Tibial artery (tissue), 4 donors: ENCODE results near the gene MAEA.

Experiments
- DNase-seq, 2 donors: peaks; one replicate each; pipeline ENCODE4 v3.0.0-alpha.2; 2019
- H3K27ac ChIP-seq, 2 donors: fragments of 200-600 bp; sonication (generic) in 1 of 2; 1 replicate in 1 of 2; 2 replicates in 1 of 2; pipeline ENCODE4 v1.5.1; 2018 to 2019; ENCODE audit warnings: mild to moderate bottlenecking in 1 of 2
- H3K27me3 ChIP-seq, 2 donors: fragments of 200-600 bp; sonication (generic) in 1 of 2; one replicate each; pipeline versions ENCODE4 v1.5.1 to v1.6.0; 2016 to 2019
- H3K36me3 ChIP-seq, 3 donors: fragments of 200-600 bp; sonication (generic) in 2 of 3; one replicate each; pipeline ENCODE4 v1.5.1; 2016 to 2019; ENCODE audit warnings: mild to moderate bottlenecking in 2 of 3
- H3K4me1 ChIP-seq, 4 donors: fragments of 200-600 bp; sonication (generic) in 2 of 4; 1 replicate in 3 of 4; 2 replicates in 1 of 4; pipeline ENCODE4 v1.5.1; 2016 to 2019
- H3K4me3 ChIP-seq, 2 donors: fragments of 200-600 bp; sonication (generic) in 1 of 2; 1 replicate in 1 of 2; 2 replicates in 1 of 2; pipeline ENCODE4 v1.5.1; 2018 to 2019; ENCODE audit warnings: mild to moderate bottlenecking in 2 of 2
- H3K9me3 ChIP-seq, 3 donors: fragments of 200-600 bp; sonication (generic) in 1 of 3; one replicate each; pipeline ENCODE4 v1.5.1; 2016 to 2019
- CTCF ChIP-seq, 2 experiments: fragments of 200-600 bp in 1 of 2; fragments of 450-650 bp in 1 of 2; IDR thresholded peaks; one replicate each; pipeline ENCODE4 v1.5.1; 2017 to 2019; ENCODE audit warnings: antibody characterized with exemption in 2 of 2, mild to moderate bottlenecking in 1 of 2, moderate library complexity in 1 of 2
- intact Hi-C: fragments of 100-400 bp; cut with DNase I; formaldehyde crosslinking; loops from one replicate; pipeline ENCODE4 v1.15.0; 2023; ENCODE audit warnings: low total_unique reads

Gene MAEA

GRCh38 chr4:1250921-1251772 lies 38.5 kb upstream of the MAEA start:
- Histone ChIP-seq H3K36me3 (no peaks in the 10 kb centered on the region), H3K27ac (no peak overlapping the region), H3K9me3 (no peaks in the 10 kb centered on the region), H3K4me1 (peaks cover 8 to 29% (median 22%) of the 10 kb centered on the region in 4 donors), H3K27me3 (no peaks in the 10 kb centered on the region), H3K4me3 (no peak overlapping the region)
- intact Hi-C loops, result no loop called here
- DNase-seq, result no peak
- no peak for TF ChIP-seq CTCF (IDR thresholded peaks at IDR 0.05)

- Histone ChIP-seq H3K36me3 (no peaks in the 10 kb centered on the region), H3K4me3 (no peak overlapping the region), H3K9me3 (no peaks in the 10 kb centered on the region), H3K4me1 (peaks cover 2 to 23% (median 17%) of the 10 kb centered on the region in 4 donors), H3K27ac (no peak overlapping the region), H3K27me3 (no peaks in the 10 kb centered on the region)
- no peak for TF ChIP-seq CTCF (IDR thresholded peaks at IDR 0.05)
- DNase-seq, result no peak
- intact Hi-C loops, result no loop called here
Observed at GRCh38 chr4:1251773-1252066, 38.0 kb upstream of the MAEA start.

- no peak for TF ChIP-seq CTCF (IDR thresholded peaks at IDR 0.05)
- H3K9me3 ChIP-seq, result peaks cover 0 to 8% (median 0%) of the 10 kb centered on the region in 3 donors
- H3K27ac ChIP-seq, result no peak overlapping the region
- peaks cover 0 to 16% (median 9%) of the 10 kb centered on the region in 4 donors for H3K4me1 ChIP-seq
- no peak for DNase-seq
- intact Hi-C loops, result no loop called here
- H3K4me3 ChIP-seq, result no peak overlapping the region
- no peaks in the 10 kb centered on the region for H3K27me3 ChIP-seq
- H3K36me3 ChIP-seq, result no peaks in the 10 kb centered on the region
Observed at GRCh38 chr4:1252928-1253492, 36.7 kb upstream of the MAEA start.

- H3K27me3 ChIP-seq, result no peaks in the 10 kb centered on the region
- peaks cover 0 to 8% (median 0%) of the 10 kb centered on the region in 3 donors for H3K9me3 ChIP-seq
- no peak for TF ChIP-seq CTCF (IDR thresholded peaks at IDR 0.05)
- no peaks in the 10 kb centered on the region for H3K36me3 ChIP-seq
- DNase-seq, result no peak
- no peak overlapping the region for H3K27ac ChIP-seq
- intact Hi-C loops, result no loop called here
- no peak overlapping the region for H3K4me3 ChIP-seq
- peaks cover 0 to 16% (median 9%) of the 10 kb centered on the region in 4 donors for H3K4me1 ChIP-seq
Observed at GRCh38 chr4:1253831-1254230, 35.9 kb upstream of the MAEA start.

GRCh38 chr4:1255151-1255550 lies 34.5 kb upstream of the MAEA start:
- H3K27me3 ChIP-seq, result no peaks in the 10 kb centered on the region
- intact Hi-C loops, result no loop called here
- no peak overlapping the region for H3K27ac ChIP-seq
- H3K9me3 ChIP-seq, result peaks cover 0 to 8% (median 0%) of the 10 kb centered on the region in 3 donors
- DNase-seq, result no peak
- peaks cover 0 to 12% (median 4%) of the 10 kb centered on the region in 4 donors for H3K4me1 ChIP-seq
- no peak overlapping the region for H3K4me3 ChIP-seq
- no peak for TF ChIP-seq CTCF (IDR thresholded peaks at IDR 0.05)
- H3K36me3 ChIP-seq, result no peaks in the 10 kb centered on the region
